GM18858 (cell line): ENCODE data around the gene MYRFL.
"Not testable (repeated sequence)": the region's sequence is repeated elsewhere in the genome, so short reads cannot be mapped to it uniquely, and the experiment has no call there.

Source experiments
- ATAC-seq: cut with Tn5 transposase; IDR thresholded peaks from one replicate; pipeline ENCODE4 v1.9.1; 2021; ENCODE audit not compliant: unreplicated experiment

Gene MYRFL

DNA sequence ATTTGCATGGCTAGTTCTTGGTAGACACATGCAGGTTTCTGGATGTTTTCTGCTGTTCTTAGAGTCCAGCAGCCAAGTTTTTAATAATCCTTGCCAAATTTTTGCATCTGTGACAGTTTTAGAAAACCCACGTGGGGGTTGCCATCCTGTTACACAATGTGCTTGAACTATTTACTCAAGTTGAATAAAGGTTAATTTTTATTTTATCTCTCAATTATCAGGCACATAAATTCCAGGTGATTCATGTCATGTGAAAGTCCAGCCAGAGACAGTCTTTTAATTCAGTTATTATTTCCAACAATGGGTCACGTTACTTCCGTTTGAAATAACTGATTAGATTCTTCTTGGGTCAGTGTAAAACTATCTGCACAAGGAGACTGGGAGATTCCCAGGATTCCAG, 15.7 kb downstream of the MYRFL start:
- no peak for ATAC-seq

- no peak for ATAC-seq
These were observed 18.6 kb downstream of the MYRFL start for GRCh38 chr12:69843608-69844007.

- no peak for ATAC-seq
These were observed 19.4 kb downstream of the MYRFL start for GRCh38 chr12:69844416-69844815.

- no peak for ATAC-seq
These were observed 19.8 kb downstream of the MYRFL start for GRCh38 chr12:69844836-69845235.

GRCh38 chr12:69846976-69847375, 21.9 kb downstream of the MYRFL start:
- ATAC-seq: no peak

DNA sequence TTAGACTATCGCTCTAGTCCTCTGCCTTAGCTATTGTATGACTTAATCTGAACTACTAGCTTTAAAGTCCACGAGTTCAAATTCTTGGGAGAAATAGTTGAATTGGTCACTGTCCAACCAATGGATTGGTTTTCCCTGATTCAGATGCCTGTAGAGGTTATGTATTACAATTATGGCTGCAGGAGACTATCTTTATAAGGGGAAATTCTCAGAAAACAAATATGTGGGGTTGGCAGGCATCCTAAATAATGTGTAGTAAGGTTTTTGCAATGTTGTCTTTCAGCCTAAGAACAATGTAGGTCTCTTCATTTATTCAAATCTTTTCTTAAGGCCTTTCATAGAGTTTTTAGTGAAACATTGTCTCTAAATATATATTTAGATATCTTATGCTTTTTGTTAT, 26.9 kb downstream of the MYRFL start:
- no peak for ATAC-seq

DNA sequence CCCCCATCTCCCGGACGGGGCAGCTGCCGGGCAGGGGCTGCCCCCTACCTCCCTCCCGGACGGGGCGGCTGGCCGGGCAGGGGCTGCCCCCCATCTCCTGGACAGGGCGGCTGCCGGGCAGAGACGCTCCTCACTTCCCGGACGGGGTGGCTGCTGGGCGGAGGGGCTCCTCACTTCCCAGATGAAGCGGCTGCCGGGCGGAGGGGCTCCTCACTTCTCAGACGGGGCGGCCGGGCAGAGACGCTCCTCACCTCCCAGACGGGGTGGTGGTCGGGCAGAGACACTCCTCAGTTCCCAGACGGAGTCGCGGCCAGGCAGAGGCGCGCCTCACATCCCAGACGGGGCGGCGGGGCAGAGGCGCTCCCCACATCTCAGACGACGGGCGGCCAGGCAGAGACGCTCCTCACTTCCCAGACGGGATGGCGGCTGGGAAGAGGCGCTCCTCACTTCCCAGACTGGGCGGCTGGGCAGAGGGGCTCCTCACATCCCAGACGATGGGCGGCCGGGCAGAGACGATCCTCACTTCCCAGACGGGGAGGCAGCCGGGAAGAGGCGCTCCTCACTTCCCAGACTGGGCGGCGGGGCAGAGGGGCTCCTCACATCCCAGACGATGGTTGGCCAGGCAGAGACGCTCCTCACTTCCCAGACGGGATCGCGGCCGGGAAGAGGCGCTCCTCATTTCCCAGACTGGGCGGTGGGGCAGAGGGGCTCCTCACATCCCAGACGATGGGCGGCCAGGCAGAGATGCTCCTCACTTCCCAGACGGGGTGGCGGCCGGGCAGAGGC, 28.3 kb downstream of the MYRFL start:
- ATAC-seq: not testable (repeated sequence)

- no peak for ATAC-seq
These were observed 41.7 kb downstream of the MYRFL start for GRCh38 chr12:69866698-69867097.

- ATAC-seq: no peak
These were observed 43.7 kb downstream of the MYRFL start for GRCh38 chr12:69868695-69869094.

GRCh38 chr12:69872804-69873203, 47.8 kb downstream of the MYRFL start:
- ATAC-seq: no peak

DNA sequence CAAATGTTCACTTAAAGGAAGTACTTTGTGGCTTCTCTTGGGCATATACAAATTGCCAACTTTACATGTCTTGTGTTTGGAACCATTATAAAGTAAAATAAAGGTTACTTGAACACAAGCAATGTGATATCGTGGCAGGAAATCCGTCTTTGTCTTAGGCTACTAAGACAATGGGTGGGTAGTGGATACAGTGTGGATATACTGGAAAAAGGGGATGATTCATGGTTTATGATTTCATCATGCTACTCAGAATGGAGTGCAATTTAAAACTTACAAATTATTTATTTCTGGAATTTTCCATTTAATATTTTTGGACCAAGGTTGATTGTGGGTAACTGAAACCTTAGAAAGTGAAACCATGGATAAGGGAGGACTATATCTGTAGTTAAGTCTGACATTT, 48.4 kb downstream of the MYRFL start:
- ATAC-seq: no peak

DNA sequence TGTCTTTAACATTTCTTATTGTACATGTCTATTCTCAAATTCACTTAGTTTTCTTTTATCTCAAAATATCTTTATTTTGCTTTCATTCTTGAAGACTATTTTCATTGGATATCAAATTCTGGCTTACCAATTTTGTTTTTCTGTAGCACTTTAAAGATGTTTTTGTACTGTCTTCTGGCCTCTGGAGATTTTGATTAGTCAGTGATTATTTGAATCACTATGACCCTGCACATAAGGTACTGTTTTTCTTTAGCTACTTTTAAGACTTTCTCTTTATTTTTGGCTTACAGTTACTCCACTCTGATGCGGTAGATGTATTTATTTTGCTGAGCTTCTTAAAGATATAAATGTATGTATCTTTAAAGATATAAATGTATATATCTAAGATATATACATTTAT, 49.6 kb downstream of the MYRFL start:
- ATAC-seq: no peak

- ATAC-seq: no peak
These were observed 50.4 kb downstream of the MYRFL start for GRCh38 chr12:69875416-69875935.

GRCh38 chr12:69879007-69879960, 54.3 kb downstream of the MYRFL start:
- ATAC-seq: peak; percentile 94

- ATAC-seq: no peak
These were observed 55.5 kb downstream of the MYRFL start for GRCh38 chr12:69880571-69880970.

GRCh38 chr12:69881771-69882170, 56.7 kb downstream of the MYRFL start:
- ATAC-seq: no peak

DNA sequence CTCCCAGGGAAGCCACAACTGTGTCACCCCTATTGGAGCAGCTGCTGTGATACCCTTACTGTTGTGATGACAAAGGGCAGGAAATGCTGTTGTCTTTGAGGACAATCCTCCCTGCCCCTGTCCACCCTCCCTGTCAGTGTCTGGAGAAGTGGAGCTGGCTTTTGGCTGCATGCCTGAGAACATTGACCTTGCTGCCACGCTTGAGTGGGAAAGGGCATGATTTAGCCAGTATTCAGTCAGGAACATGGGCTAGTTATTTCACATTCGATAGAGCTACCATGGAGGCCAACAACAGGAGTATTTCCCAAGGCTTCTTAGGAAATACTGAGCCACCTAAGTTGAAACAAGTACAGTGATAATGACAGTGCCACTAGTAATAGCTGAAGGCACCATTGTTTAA, 59.4 kb downstream of the MYRFL start:
- no peak for ATAC-seq

GRCh38 chr12:69885658-69886057, 60.6 kb downstream of the MYRFL start:
- no peak for ATAC-seq

- ATAC-seq: no peak
These were observed 61.1 kb downstream of the MYRFL start for GRCh38 chr12:69886109-69886508.

- no peak for ATAC-seq
These were observed 61.7 kb downstream of the MYRFL start for GRCh38 chr12:69886715-69887114.

DNA sequence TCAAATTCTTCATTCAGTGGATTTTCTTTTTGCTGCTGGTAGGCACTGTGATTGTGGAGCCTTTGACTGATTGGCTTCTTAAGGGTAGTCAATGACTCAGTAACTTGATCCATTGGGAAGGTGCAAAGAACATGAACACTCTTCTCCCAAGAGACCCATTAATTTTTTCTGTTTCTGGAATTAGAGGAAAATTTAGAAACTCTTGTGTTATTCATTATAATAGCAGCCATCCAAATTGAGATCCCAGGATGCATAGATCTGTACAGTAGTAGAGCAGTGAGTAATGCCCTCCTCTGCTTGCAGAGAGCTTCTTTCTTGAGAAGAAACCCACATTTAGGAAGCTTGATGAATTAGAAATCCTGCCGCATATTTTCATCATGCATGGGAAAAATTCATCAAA, 63.9 kb downstream of the MYRFL start:
- ATAC-seq: no peak
